LHCN-M2 (cell line): ENCODE results near the gene FNIP1. TPM values are rescaled to one million over a fixed set of nuclear protein-coding genes. Genes with fewer than 3 reads are reported as not detected.
A peak's percentile ranks its signal among the peaks of the same experiment; 100 is the strongest.
"Not testable (repeated sequence)": the region's sequence is repeated elsewhere in the genome, so short reads cannot be mapped to it uniquely, and the experiment has no call there.

ENCODE experiments used
- DNase-seq: peaks from one replicate; pipeline ENCODE4 v3.0.0-alpha.2; 2012; ENCODE audit warnings: low read depth
- total RNA-seq: library from RNA; depleted of rRNA; stranded (reverse); fragments of >200 nt; gene quantifications from 2 replicates; pipeline ENCODE4 v1.2.3, GENCODE V29; 2014

Gene FNIP1
- total RNA-seq, 1 experiment from 2014 or later, result 55.4 TPM

GRCh38 chr5:131786900-131787692 is 9.7 kb downstream of the FNIP1 start:
- DNase-seq, result no peak

- no peak for DNase-seq
Measured at GRCh38 chr5:131786036-131786435, 10.8 kb downstream of the FNIP1 start.

GRCh38 chr5:131783874-131784273 is 12.9 kb downstream of the FNIP1 start:
- no peak for DNase-seq

- no peak for DNase-seq
Measured at GRCh38 chr5:131783357-131783756, 13.5 kb downstream of the FNIP1 start.

- no peak for DNase-seq
Measured at GRCh38 chr5:131782717-131783116, 14.1 kb downstream of the FNIP1 start.

GRCh38 chr5:131778141-131778540 is 18.7 kb downstream of the FNIP1 start:
- not testable (repeated sequence) for DNase-seq

- DNase-seq, result no peak
Measured at GRCh38 chr5:131776450-131776849, 20.4 kb downstream of the FNIP1 start.

- DNase-seq, result peak; percentile 20
Measured at GRCh38 chr5:131774652-131775367, 22.0 kb downstream of the FNIP1 start.

GRCh38 chr5:131773805-131774204 is 23.0 kb downstream of the FNIP1 start:
- no peak for DNase-seq

- DNase-seq, result no peak
Measured at GRCh38 chr5:131771692-131772091, 25.1 kb downstream of the FNIP1 start.

- DNase-seq, result no peak
Measured at GRCh38 chr5:131769961-131770360, 26.9 kb downstream of the FNIP1 start.

GRCh38 chr5:131769336-131769735 is 27.5 kb downstream of the FNIP1 start:
- peak; percentile 25 for DNase-seq

- no peak for DNase-seq
Measured at GRCh38 chr5:131767891-131768290, 28.9 kb downstream of the FNIP1 start.

- DNase-seq, result no peak
Measured at GRCh38 chr5:131766689-131767088, 30.1 kb downstream of the FNIP1 start.

GRCh38 chr5:131765261-131765660 is 31.6 kb downstream of the FNIP1 start:
- no peak for DNase-seq

GRCh38 chr5:131763968-131764367 is 32.8 kb downstream of the FNIP1 start:
- no peak for DNase-seq

- no peak for DNase-seq
Measured at GRCh38 chr5:131760793-131761192, 36.0 kb downstream of the FNIP1 start.

- DNase-seq, result no peak
Measured at GRCh38 chr5:131759704-131760103, 37.1 kb downstream of the FNIP1 start.

- DNase-seq, result no peak
Measured at GRCh38 chr5:131758520-131758900, 38.3 kb downstream of the FNIP1 start.

GRCh38 chr5:131757830-131758519 is 38.8 kb downstream of the FNIP1 start:
- DNase-seq, result no peak

- DNase-seq, result no peak
Measured at GRCh38 chr5:131756942-131757341, 39.9 kb downstream of the FNIP1 start.

GRCh38 chr5:131754363-131754762 is 42.5 kb downstream of the FNIP1 start:
- no peak for DNase-seq
